Esophagus squamous epithelium (tissue), 5 donors: ENCODE results near the gene RPSA. TPM values are rescaled to one million over a fixed set of nuclear protein-coding genes. Genes with fewer than 3 reads are reported as not detected.
"Not testable (repeated sequence)": the region's sequence is repeated elsewhere in the genome, so short reads cannot be mapped to it uniquely, and the experiment has no call there.

Source experiments
- DNase-seq: peaks from one replicate; lab custom pipeline; 2025; lab: John Stamatoyannopoulos, UW
- H3K27ac ChIP-seq, 4 donors: fragments of 200-600 bp; sonication (generic); one replicate each; pipeline ENCODE4 v1.5.1; 2016 to 2019; ENCODE audit warnings: mild to moderate bottlenecking in 1 of 4
- H3K27me3 ChIP-seq, 4 donors: fragments of 200-600 bp; sonication (generic); 1 replicate in 3 of 4; 2 replicates in 1 of 4; pipeline versions ENCODE4 v1.5.1 to v1.6.0; 2017 to 2021; ENCODE audit warnings: antibody characterized with exemption in 1 of 4
- H3K36me3 ChIP-seq, 3 donors: fragments of 200-600 bp; sonication (generic); one replicate each; pipeline ENCODE4 v1.5.1; 2016 to 2019
- H3K4me1 ChIP-seq, 3 donors: fragments of 200-600 bp; sonication (generic); one replicate each; pipeline ENCODE4 v1.5.1; 2017 to 2019
- H3K4me3 ChIP-seq, 4 donors: fragments of 200-600 bp; sonication (generic); 1 replicate in 3 of 4; 2 replicates in 1 of 4; pipeline ENCODE4 v1.5.1; 2016 to 2019; ENCODE audit warnings: mild to moderate bottlenecking in 2 of 4, moderate library complexity in 1 of 4
- H3K9me3 ChIP-seq, 3 donors: fragments of 200-600 bp; sonication (generic); one replicate each; pipeline ENCODE4 v1.5.1; 2016 to 2019
- POLR2A ChIP-seq, 4 donors: fragments of 450-650 bp; IDR thresholded peaks; one replicate each; pipeline ENCODE4 v1.6.1; 2017; ENCODE audit warnings: antibody characterized with exemption in 4 of 4, mild to moderate bottlenecking in 4 of 4, moderate library complexity in 3 of 4
- WGBS, 2 donors: methylation state at CpG; one replicate each; pipeline ENCODE4 v1.1.5; 2018; 5-methylcytosine and 5-hydroxymethylcytosine counted together
- intact Hi-C: fragments of 100-400 bp; cut with DNase I; formaldehyde crosslinking; loops from one replicate; pipeline ENCODE4 v1.15.0; 2022
- total RNA-seq, 4 donors: library from RNA; depleted of rRNA; stranded (reverse); fragments of >200 nt; gene quantifications; one replicate each; pipeline ENCODE4 v1.1.0, GENCODE V29; 2016
- TF ChIP-seq, protein P1 (sequence below), 6 experiments: fragments of 450-650 bp in 4 of 6; fragments of 200-600 bp in 2 of 6; sonication (generic) in 2 of 6; IDR thresholded peaks; one replicate each; pipeline ENCODE4 v1.5.1; 2016 to 2019; ENCODE audit warnings: antibody characterized with exemption in 6 of 6, mild to moderate bottlenecking in 4 of 6, moderate library complexity in 4 of 6
- donor health status: DM: yes; HTN: yes; CAD: no.

Gene RPSA
- 1,000 to 10,000 TPM in 3 of 4 donors, 100 to 1,000 TPM in 1; 868 to 1,955 (median 1,497) TPM for total RNA-seq

DNA sequence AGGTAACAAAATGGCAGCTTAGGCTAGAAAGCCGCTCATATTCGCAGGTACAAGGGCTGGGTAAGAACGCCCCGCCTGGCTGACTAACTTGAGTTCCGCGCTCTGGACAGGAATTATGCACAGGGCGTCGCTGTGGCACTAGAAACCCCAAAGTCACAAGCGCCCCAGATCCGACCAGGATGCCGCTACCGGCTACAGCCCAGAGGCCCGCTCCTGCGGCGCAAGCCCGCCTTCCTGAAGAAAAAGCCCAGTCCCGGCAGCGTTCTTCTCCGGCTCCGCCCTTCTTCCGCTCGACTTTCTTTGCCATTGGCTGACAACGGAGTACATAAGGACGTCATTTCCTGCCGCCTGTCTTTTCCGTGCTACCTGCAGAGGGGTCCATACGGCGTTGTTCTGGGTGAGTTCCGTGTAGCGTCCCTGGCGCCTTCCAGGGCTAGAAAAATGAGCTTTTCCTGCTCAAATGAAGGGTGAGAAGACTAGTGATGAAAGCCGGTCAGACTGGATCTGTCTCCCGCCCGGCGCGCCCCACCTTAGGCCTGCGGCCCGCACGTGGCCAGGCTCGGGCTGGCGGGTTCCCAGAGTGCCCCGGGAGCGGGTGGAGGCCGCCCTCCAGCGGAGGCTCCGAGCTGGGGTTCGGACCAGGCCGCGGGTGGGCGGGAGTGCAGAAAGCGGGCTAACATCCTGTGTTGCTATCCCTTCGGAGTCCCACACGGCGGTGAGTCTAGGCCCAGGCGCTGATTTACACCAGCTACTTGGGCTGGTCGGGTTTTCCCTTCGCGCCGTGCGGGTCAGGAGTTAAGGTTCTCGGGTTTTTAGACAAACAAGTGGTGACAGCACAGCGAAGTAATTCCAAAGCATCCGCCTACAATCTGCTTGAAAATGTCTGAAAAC lies at the start of gene RPSA:
RPSA (plus strand) TSS at position 353 of the 891 bp plus-strand sequence. CDS start 934 bp downstream, outside the sequence.
- Histone ChIP-seq H3K9me3 (no peaks in the 10 kb centered on the region), H3K4me1 (peaks cover 6 to 52% (median 28%) of the 10 kb centered on the region in 3 donors), H3K4me3 (peak within 1 kb of the TSS; percentile 61 to 94 (median 70)), H3K27ac (peak within 1 kb of the TSS; percentile 86 to 89 (median 88)), H3K36me3 (peaks cover 13 to 36% (median 22%) of the 10 kb centered on the region in 3 donors), H3K27me3 (no peaks in the 10 kb centered on the region)
- intact Hi-C loops, result no loop called here
- peak; percentile 78 for DNase-seq
- TF ChIP-seq, protein P1, sequence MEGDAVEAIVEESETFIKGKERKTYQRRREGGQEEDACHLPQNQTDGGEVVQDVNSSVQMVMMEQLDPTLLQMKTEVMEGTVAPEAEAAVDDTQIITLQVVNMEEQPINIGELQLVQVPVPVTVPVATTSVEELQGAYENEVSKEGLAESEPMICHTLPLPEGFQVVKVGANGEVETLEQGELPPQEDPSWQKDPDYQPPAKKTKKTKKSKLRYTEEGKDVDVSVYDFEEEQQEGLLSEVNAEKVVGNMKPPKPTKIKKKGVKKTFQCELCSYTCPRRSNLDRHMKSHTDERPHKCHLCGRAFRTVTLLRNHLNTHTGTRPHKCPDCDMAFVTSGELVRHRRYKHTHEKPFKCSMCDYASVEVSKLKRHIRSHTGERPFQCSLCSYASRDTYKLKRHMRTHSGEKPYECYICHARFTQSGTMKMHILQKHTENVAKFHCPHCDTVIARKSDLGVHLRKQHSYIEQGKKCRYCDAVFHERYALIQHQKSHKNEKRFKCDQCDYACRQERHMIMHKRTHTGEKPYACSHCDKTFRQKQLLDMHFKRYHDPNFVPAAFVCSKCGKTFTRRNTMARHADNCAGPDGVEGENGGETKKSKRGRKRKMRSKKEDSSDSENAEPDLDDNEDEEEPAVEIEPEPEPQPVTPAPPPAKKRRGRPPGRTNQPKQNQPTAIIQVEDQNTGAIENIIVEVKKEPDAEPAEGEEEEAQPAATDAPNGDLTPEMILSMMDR (IDR thresholded peaks at IDR 0.05), result peak in 5 of 6 experiments; percentile 9 to 49 (median 38)
- peak in 3 of 4 donors; percentile 89 to 96 (median 95) for TF ChIP-seq POLR2A (IDR thresholded peaks at IDR 0.05)
- 0 to 2% methylated on average over 9 to 36 of the region's 63 CpGs for WGBS, 2 donors

DNA sequence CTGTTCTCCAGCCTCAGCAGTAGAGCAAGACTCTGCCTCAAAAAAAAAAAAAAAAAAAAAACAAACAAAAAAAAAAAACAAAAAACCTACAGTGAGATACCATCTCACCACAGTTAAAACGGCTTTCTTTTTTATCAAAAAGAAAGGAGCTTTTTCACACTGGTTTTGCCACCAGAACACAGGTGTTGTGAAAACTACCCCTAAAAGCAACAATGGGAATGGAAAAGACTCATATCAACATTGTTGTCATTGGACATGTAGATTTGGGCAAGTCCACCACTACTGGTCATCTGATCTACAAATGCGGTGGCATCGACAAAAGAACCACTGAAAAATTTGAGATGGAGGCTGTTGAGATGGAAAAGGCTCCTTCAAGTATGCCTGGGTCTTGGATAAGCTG lies 48.2 kb upstream of the RPSA start:
- TF ChIP-seq, protein P1 (IDR thresholded peaks at IDR 0.05), result no peak
- no peak for TF ChIP-seq POLR2A (IDR thresholded peaks at IDR 0.05)
- Histone ChIP-seq H3K9me3 (no peaks in the 10 kb centered on the region), H3K27me3 (no peaks in the 10 kb centered on the region), H3K36me3 (no peaks in the 10 kb centered on the region), H3K27ac (no peak overlapping the region), H3K4me1 (no peaks in the 10 kb centered on the region), H3K4me3 (no peak overlapping the region)
- DNase-seq, result no peak
- 74 to 85% methylated on average over 3 of the region's 3 CpGs for WGBS, 2 donors
- intact Hi-C loops, result no loop called here

DNA sequence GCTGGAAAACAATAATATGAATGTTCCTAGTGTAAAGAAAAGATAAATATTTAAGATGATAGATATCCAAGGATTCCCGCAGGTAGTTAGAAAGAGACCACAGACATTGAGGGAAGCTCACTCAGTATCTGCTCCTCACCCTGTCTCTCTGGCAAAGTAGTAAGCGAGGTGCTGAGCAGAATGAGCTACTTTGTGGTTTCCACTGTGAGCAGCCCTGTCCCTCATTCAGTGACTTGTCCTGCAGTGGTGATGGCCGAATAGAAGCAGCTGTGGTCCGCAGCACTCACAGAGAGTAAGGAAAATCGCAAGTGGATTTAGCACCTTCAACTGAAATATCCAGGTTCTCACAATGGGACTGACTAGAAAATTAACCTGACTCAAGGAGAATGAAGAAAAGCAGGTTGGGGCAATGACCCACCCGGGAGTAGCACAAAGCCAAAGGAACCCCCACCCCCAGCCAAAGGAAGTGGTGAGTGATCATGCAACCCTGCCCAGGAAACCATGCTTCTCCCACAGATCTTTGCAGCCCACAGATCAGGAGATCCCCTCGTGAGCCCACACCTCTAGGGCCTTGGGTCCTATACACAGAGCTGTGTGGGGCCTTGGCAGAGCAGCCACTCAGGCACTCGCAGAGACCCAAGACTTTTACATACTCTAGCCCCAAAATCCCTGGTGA lies 45.1 kb upstream of the RPSA start:
- no peaks in the 10 kb centered on the region for H3K4me1 ChIP-seq
- no peak overlapping the region for H3K27ac ChIP-seq
- no peaks in the 10 kb centered on the region for H3K9me3 ChIP-seq
- DNase-seq, result no peak
- intact Hi-C loops, result no loop called here
- no peaks in the 10 kb centered on the region for H3K27me3 ChIP-seq
- 66 to 67% methylated on average over 7 to 8 of the region's 8 CpGs for WGBS, 2 donors
- no peaks in the 10 kb centered on the region for H3K36me3 ChIP-seq
- H3K4me3 ChIP-seq, result no peak overlapping the region
- TF ChIP-seq POLR2A (IDR thresholded peaks at IDR 0.05), result no peak
- TF ChIP-seq, protein P1 (IDR thresholded peaks at IDR 0.05), result no peak

DNA sequence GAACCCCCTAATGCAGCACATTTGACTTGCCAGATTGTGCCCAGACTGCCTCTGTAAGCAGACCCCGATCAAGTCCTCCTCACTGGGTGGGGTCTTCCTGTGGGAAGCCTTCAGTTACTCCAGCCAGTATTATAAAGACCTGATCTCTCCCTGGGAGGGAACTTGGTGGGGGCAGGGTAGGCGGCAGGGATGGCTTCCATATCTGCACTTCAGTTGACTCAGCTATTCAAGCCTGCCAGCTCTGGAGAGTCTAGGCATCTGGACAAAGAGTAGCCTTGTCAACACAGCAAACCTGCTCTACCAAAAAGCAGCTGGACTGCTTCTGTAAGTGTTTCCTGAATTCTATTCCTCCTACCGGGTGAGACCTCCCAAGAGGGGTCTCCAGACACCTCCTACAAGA lies 44.3 kb upstream of the RPSA start:
- intact Hi-C loops, result no loop called here
- Histone ChIP-seq H3K27ac (no peak overlapping the region), H3K36me3 (no peaks in the 10 kb centered on the region), H3K4me1 (no peaks in the 10 kb centered on the region), H3K4me3 (no peak overlapping the region), H3K9me3 (no peaks in the 10 kb centered on the region), H3K27me3 (no peaks in the 10 kb centered on the region)
- DNase-seq, result no peak
- no peak for TF ChIP-seq POLR2A (IDR thresholded peaks at IDR 0.05)
- TF ChIP-seq, protein P1 (IDR thresholded peaks at IDR 0.05), result no peak
- 28 to 47% methylated on average over 2 to 3 of the region's 3 CpGs for WGBS, 2 donors

DNA sequence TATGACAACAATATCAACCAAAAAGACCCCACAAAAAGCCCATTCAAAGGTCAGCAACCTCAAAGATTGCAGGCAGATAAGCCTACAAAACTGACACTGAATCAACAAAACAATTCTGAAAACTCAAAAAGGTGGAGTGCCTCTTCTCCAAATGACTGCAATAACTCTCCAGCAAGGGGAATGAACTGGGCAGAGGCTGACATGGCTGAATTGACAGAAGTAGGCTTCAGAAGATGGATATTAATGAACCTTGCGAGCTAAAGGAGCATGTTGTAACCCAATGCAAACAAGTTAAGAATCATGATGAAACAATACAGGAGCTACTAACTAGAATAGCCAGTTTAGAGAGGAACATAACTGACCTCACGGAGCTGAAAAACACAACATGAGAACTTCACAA lies 43.7 kb upstream of the RPSA start:
- Histone ChIP-seq H3K27ac (no peak overlapping the region), H3K4me1 (no peaks in the 10 kb centered on the region), H3K36me3 (no peaks in the 10 kb centered on the region), H3K9me3 (no peaks in the 10 kb centered on the region), H3K4me3 (no peak overlapping the region), H3K27me3 (no peaks in the 10 kb centered on the region)
- intact Hi-C loops, result no loop called here
- TF ChIP-seq, protein P1 (IDR thresholded peaks at IDR 0.05), result no peak
- TF ChIP-seq POLR2A (IDR thresholded peaks at IDR 0.05), result no peak
- 69 to 73% methylated on average over 2 of the region's 2 CpGs for WGBS, 2 donors
- no peak for DNase-seq

DNA sequence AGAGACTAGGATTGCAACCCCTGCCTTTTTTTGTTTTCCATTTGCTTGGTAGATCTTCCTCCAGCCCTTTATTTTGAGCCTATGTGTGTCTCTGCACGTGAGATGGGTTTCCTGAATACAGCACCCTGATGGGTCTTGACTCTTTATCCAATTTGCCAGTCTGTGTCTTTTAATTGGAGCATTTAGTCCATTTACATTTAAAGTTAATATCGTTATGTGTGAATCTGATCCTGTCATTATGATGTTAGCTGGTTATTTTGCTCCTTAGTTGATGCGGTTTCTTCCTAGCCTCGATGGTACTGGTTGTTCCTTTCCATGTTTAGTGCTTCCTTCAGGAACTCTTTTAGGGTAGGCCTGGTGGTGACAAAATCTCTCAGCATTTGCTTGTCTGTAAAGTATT lies 36.1 kb upstream of the RPSA start:
- H3K36me3 ChIP-seq, H3K9me3 ChIP-seq, H3K27ac ChIP-seq, H3K27me3 ChIP-seq, H3K4me1 ChIP-seq, DNase-seq, intact Hi-C loops, H3K4me3 ChIP-seq: not testable (repeated sequence)
- WGBS, 2 donors, result 84 to 89% methylated on average over 4 of the region's 4 CpGs
